Amniotic epithelial cell (primary cell): ENCODE data around the gene HOXD13.
A peak's percentile ranks its signal among the peaks of the same experiment; 100 is the strongest.

Source experiments
- DNase-seq: peaks from one replicate; pipeline ENCODE4 v3.0.0-alpha.2; 2010; ENCODE audit warnings: low read depth

HOXD13 gene

GRCh38 chr2:176081376-176081836 is 11.1 kb upstream of the HOXD13 start:
- no peak for DNase-seq

DNA sequence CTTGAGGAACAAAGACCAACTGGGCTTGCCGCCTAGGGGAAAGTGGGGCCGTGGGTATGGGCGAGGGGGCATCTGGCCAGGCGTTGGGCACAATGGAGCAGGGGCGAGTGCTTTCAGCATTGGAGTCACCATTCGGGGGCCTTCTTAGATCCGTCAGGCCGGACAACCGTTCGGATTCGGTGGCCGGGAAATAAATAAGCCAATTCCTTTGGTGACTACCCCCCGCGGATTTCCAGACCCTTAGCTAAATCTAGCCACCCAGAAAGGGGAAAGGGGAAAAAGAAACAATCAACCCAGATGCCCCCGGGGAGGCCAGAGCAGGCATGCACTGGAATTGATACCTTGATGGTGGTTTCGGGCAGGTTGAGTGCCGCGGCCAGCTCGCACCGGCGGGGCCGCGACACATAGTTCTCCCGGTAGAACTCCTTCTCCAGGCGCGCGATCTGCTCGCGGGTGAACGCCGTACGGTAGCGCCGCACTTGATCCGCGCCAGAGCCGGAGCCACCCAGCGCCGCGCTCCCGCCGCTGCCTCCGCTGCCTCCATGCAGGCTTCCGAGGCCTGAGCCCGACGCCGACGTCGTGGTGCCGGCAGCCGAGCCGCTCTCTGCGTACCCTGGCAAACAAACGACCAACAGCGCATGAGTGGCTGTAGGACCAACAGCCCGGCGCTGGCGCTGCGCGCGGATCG is 10.5 kb upstream of the HOXD13 start:
- DNase-seq, result no peak

DNA sequence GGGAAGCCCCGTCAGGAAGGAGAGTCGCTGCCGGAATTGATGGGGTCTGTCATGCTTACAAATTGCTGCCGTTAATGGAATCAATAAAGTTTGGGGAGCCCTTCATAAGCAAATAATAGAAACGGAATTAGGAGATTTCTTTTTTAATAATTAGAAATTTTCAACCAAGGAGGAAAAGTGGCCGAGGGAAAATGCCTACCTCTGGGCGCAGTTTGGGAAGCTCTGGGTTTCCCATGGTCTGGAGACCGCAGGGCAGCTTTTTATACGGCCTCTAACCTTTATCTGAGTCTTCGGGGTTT is 10.0 kb upstream of the HOXD13 start:
- no peak for DNase-seq

DNA sequence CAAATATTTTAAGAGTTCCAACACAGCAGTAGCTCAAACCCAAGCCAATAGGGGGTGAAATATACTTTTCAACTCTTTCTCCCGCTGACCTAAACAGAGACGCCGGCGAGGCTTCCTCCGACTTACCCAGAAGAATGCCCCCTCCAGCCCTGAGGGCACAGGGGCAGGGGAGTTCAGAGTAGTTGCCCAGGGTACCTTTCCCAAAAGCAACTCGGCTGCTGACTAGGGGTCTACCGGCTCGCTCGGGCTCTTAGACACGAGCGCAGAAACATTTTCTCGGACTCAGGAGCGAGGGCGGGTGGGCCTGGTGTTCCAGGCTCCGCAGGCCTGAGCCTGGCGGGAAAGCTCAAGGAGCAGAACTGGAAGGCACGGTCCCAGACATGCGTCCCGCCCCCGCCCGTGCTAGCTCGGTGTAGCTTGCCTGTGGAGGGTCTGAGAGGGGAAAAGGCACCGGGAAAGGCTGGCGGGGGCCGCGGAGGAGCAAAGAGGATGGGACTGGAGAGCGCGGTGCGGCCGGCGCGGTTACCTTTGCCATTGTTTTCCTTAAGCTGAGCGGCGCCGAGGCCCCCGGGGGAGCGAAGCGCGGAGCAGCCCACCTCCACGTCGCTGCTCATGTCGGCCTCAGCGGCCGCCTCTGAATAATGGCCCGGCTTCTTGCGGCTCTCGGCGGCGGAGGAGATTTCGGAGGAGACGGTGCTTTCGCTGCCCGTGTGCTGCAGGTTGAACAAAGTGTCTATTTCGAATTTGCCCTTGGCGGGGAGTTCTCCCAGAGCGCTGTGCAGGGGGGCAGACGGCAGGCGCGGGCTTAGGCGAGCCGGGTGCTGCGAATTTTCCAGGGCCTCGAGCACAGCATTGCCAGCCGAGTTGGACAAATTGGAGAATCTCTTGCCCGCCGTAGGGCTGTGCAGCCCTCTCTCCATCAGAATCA is 9.4 kb upstream of the HOXD13 start:
- no peak for DNase-seq

DNA sequence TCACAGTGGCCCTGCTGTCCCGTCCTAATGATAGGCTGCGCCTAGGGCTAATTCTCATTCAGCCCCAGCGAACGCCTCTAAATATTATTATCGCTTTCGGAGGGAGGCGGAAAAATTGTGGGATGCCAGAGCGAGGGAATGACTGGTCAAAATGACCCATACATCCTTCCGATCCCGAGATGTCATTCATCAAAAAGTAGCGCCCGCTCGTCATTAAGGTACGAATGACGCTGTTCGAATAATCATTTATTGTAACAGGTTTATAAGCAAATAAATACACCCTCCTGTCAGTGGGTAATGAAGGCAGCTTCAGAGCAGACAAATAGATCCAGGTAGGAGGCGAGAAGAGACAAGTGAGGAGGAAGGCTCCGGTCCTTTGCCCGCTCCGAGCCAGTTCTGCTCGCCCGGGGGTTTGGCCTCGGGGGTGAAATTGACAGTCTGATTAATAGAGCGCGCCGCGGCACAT is 8.7 kb upstream of the HOXD13 start, which contains the start of gene EVX2:
TSS of gene EVX2 (minus strand) at position 167 of the 466 bp plus-strand sequence. CDS start 186 bp downstream, outside the sequence.
- no peak for DNase-seq

- no peak for DNase-seq
Observed at GRCh38 chr2:176084611-176085119, 7.9 kb upstream of the HOXD13 start.

DNA sequence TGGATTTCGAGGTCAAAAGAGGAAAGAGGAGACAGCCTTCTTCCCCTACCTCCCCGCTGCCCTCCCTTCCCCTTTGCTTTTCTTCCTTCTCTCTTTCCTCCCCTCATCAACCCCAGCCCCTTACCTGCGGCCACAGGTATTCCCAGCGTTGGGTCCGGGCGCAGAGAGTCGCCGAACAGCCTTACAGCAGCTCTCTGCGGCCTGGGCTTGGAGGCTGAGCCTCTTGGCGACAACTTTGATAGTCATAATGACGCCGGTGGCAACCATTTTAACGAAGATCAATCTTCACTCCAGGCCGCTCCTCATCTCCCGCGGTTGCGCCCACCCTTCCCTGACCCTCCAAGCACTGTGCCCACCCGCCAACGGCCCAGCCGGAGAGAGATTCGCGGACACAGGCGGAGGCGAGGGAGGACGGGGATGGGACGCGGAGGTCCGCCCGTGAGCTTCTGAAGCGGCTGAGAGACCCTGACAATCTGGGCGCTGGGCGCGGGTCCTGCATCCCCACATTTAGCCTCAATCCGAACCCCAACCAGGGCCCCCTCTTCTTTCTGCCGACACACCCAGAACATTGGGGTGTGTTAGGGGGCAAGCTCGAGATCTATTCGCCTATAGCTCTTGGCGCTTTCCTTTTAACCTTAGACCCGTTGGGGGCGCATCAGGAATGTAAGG is 7.3 kb upstream of the HOXD13 start:
- DNase-seq, result no peak

DNA sequence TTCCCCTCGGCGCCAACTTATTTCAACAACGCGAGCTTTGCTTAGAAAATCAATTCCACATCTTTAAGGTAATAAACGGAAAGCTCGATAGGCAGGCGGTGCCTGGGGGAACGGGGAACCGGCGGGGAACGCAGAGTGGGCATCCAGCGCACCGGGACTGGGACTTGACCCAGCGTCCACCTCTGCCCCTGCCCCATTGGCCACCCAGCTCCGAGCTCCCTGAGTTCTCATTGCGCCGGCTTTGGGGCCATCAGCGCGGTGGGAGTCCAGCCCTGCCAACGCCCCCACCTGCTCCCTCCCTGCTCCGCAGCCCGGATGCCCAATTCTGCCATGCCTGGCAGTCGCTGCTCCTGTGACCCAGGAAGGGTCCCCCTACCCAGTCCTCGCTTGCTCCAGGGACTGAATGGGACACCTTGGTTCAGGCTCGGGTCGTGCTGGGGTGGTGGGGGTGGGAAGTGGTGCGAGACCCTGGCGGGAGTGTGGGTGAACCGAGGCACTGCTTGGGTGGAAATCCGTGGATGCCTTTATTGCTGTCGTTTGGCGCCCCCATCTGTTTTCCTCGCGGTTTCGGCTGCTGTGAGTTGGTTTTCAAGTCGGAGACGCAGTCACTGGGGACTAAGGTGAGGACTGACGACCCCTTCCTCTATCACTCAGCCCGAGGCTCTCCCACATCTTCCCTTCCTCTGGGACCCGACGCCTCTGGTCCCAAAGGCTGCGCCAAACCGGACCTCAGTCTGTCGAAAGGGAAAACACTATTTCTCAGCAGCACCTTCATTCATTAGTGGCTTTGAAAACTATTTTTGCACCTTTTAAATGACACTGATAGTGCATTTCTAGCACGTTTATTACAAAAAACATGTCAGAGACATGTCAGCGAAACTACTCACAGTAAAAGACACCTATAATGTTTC is 6.4 kb upstream of the HOXD13 start:
- DNase-seq, result peak; percentile 30

- no peak for DNase-seq
Observed at GRCh38 chr2:176087330-176088047, 5.0 kb upstream of the HOXD13 start.

GRCh38 chr2:176088048-176088936 is 4.2 kb upstream of the HOXD13 start:
- peak; percentile 14 for DNase-seq

- no peak for DNase-seq
Observed at GRCh38 chr2:176088937-176089842, 3.3 kb upstream of the HOXD13 start.

GRCh38 chr2:176089843-176090395 is 2.6 kb upstream of the HOXD13 start:
- DNase-seq, result no peak

GRCh38 chr2:176090862-176091261 is 1.7 kb upstream of the HOXD13 start:
- no peak for DNase-seq

DNA sequence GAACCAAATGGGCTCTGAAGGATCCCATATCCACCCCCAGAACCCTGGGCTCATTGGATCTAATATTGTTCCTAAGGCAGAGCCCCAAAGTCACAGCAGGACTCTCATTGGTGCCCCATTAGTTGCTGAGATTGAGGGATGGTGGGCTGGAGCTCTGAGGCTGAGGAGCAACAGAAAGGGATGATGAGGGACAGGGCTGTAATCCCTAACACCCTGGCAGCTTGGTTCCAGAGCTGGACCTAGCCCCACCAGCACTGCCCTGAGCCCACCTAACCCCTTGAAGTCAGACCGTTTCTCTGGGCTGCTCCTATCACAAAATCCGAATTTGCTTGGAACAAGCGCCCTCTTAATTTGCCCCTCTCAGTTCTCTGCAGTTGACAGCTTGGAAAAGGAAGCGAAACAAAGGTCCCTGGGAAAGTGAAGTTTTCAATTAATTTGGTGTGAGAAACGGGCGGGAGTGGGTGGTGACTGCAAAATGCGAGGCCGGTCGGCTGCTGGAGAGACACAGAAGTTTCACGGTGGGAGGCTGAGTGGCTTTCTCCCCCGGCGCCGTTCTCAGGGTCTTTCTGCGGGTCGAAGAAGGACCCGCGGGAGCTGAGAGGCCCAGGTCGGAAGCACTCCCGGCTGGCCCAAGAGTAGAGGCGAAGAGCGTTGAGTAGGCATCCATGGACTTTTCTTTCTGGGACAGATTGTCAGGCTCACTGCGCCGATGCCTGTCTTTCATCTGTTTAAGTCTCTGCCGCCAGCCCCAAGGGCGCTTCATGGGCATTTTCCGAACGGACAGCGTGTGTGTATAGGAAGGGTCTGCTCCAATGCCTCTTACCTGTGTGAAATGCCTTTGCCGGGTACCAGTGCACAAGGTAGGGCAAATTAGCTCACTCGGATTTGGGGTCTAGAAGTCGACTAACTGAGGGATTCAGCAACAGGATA is 927 bp upstream of the HOXD13 start:
- no peak for DNase-seq

DNA sequence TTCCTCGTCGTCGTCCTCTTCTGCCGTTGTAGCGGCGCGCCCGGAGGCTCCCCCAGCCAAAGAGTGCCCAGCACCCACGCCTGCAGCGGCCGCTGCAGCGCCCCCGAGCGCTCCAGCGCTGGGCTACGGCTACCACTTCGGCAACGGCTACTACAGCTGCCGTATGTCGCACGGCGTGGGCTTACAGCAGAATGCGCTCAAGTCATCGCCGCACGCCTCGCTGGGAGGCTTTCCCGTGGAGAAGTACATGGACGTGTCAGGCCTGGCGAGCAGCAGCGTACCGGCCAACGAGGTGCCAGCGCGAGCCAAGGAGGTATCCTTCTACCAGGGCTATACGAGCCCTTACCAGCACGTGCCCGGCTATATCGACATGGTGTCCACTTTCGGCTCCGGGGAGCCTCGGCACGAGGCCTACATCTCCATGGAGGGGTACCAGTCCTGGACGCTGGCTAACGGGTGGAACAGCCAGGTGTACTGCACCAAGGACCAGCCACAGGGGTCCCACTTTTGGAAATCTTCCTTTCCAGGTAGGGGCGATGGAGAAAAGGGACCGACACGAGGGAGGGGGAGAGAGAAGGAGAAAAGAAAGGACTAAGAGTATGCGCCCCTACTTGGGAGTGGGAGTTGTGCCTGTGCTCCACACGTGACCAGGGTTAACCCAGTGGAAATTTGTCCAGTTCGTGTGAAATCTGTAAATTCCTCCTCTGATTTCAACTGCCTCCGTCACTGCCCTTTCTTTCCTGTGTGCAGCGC is 800 bp downstream of the HOXD13 start:
- no peak for DNase-seq

DNA sequence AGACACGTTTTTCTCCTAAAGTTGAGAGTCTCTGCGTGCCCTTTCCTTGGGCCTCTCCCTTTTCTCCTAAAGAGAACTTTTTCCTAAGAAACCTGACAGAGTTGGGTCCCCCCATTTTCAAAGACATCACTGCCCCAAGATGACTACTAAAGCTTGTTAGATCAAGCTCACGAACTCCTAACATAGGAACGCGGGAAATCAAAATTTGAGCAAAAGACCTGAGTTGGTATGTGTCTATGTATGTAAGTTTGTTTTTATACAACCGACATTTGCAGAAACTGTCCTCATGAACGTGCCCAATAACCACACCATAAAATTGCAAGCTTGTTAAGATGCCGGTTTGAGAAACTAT is 1.4 kb downstream of the HOXD13 start:
- no peak for DNase-seq
